ENCODE data around the gene ZNF552. TPM values are rescaled to one million over a fixed set of nuclear protein-coding genes. Genes with fewer than 3 reads are reported as not detected.

The ZNF552 gene
- total and polyA plus RNA-seq, 8 donors = 9.6 to 84.4 (median 30.6) TPM

- H3K27ac ChIP-seq = peak within 1 kb of the TSS; percentile 81 to 94 (median 90)
- WGBS, 5 donors = 3 to 5% (median 4%) methylated on average over 47 to 61 of the region's 61 CpGs
- H3K4me3 ChIP-seq = peak within 1 kb of the TSS; percentile 67 to 100 (median 90)
- intact Hi-C loops (cut with DNase I; ENCODE audit: low total_unique reads) = no loop called here
- peaks cover 0 to 81% (median 58%) of the 10 kb centered on the region in 4 donors for H3K9me3 ChIP-seq
- H3K4me1 ChIP-seq = peaks cover 14 to 35% (median 17%) of the 10 kb centered on the region in 4 donors
- TF ChIP-seq EP300 (IDR thresholded peaks at IDR 0.05) (no peak), CTCF (IDR thresholded peaks at IDR 0.05) (no peak), POLR2AphosphoS5 (IDR thresholded peaks at IDR 0.05) (peak; percentile 81 to 97 (median 88)), POLR2A (IDR thresholded peaks at IDR 0.05) (no peak)
- DNase-seq = peak; percentile 90 to 98
- no peaks in the 10 kb centered on the region for H3K27me3 ChIP-seq
- peaks cover 14 to 53% (median 41%) of the 10 kb centered on the region in 4 donors for H3K36me3 ChIP-seq
These were observed 45.2 kb downstream of the ZNF552 start, which contains the start of gene ZNF586 for GRCh38 chr19:57769345-57770131. TSS of gene ZNF586 (plus strand) at chr19:57769676. CDS start at chr19:57769843, 167 bp downstream.

- DNase-seq = no peak
- TF ChIP-seq POLR2AphosphoS5 (IDR thresholded peaks at IDR 0.05) (no peak), POLR2A (IDR thresholded peaks at IDR 0.05) (no peak), EP300 (IDR thresholded peaks at IDR 0.05) (no peak), CTCF (IDR thresholded peaks at IDR 0.05) (no peak)
- WGBS, 5 donors = 95 to 100% (median 100%) methylated on average over 1 to 2 of the region's 2 CpGs
- no peak overlapping the region for H3K27ac ChIP-seq
- H3K36me3 ChIP-seq = peaks cover 50 to 100% (median 98%) of the 10 kb centered on the region in 4 donors
- no peaks in the 10 kb centered on the region for H3K27me3 ChIP-seq
- peaks cover 18 to 97% (median 92%) of the 10 kb centered on the region in 4 donors for H3K9me3 ChIP-seq
- H3K4me1 ChIP-seq = no peaks in the 10 kb centered on the region
- intact Hi-C loops (cut with DNase I; ENCODE audit: low total_unique reads) = no loop called here
- H3K4me3 ChIP-seq = no peak overlapping the region
These were observed 55.6 kb downstream of the ZNF552 start for GRCh38 chr19:57759096-57759495.

- intact Hi-C loops (cut with DNase I; ENCODE audit: low total_unique reads) = no loop called here
- Histone ChIP-seq H3K9me3 (peaks cover 27 to 97% (median 94%) of the 10 kb centered on the region in 4 donors), H3K36me3 (peaks cover 57 to 100% (median 99%) of the 10 kb centered on the region in 4 donors), H3K4me3 (no peak overlapping the region), H3K4me1 (no peaks in the 10 kb centered on the region), H3K27me3 (no peaks in the 10 kb centered on the region), H3K27ac (no peak overlapping the region)
- no peak for TF ChIP-seq CTCF (IDR thresholded peaks at IDR 0.05)
- no peak for TF ChIP-seq POLR2A (IDR thresholded peaks at IDR 0.05)
- no peak for TF ChIP-seq POLR2AphosphoS5 (IDR thresholded peaks at IDR 0.05)
- TF ChIP-seq EP300 (IDR thresholded peaks at IDR 0.05) = no peak
- WGBS, 5 donors = 92 to 99% (median 98%) methylated on average over 2 of the region's 2 CpGs
- no peak for DNase-seq
These were observed 56.8 kb downstream of the ZNF552 start for GRCh38 chr19:57757941-57758340.

Other genes with a start within 250 kb of the ZNF552 start
- 10 to 100 TPM in 1 of 5 donors, 1 to 10 TPM in 2, under 1 TPM in 1, not detected in 1; 0.87 to 25.0 (median 3.8) TPM for gene ZNF416, start 236.0 kb downstream of the ZNF552 start, total RNA-seq
- 1 to 10 TPM in 2 of 3 donors, under 1 TPM in 1; 1.00 to 2.7 (median 2.3) TPM for gene ZNF416, start 236.0 kb downstream of the ZNF552 start, polyA plus RNA-seq
- 10 to 100 TPM in 1 of 5 donors, under 1 TPM in 2, not detected in 2; 0.29 to 14.7 (median 0.89) TPM for gene ZIK1, start 230.8 kb downstream of the ZNF552 start, total RNA-seq
- gene ZIK1, start 230.8 kb downstream of the ZNF552 start, polyA plus RNA-seq = 1 to 10 TPM in 1 of 3 donors, under 1 TPM in 2; 0.62 to 1.3 (median 0.92) TPM
- 1 to 10 TPM in 3 of 5 donors, not detected in 2; 1.0 to 6.4 (median 2.3) TPM for gene ZNF530, start 215.0 kb downstream of the ZNF552 start, total RNA-seq
- gene ZNF530, start 215.0 kb downstream of the ZNF552 start, polyA plus RNA-seq = 1 to 10 TPM in 2 of 3 donors, under 1 TPM in 1; 0.81 to 3.8 (median 2.2) TPM
- gene ZNF134, start 200.7 kb downstream of the ZNF552 start, total RNA-seq = 10 to 100 TPM in 4 of 5 donors, 1 to 10 TPM in 1; 6.2 to 21.7 (median 11.6) TPM
- 1 to 10 TPM; 3.8 to 5.0 (median 4.2) TPM for gene ZNF134, start 200.7 kb downstream of the ZNF552 start, polyA plus RNA-seq
- 10 to 100 TPM in 3 of 5 donors, 1 to 10 TPM in 2; 5.4 to 37.1 (median 14.6) TPM for gene ZNF211, start 181.7 kb downstream of the ZNF552 start, total RNA-seq
- gene ZNF211, start 181.7 kb downstream of the ZNF552 start, polyA plus RNA-seq = 1 to 10 TPM; 4.4 to 9.8 (median 5.7) TPM
- gene ZSCAN4, start 146.0 kb downstream of the ZNF552 start, total RNA-seq = 1 to 10 TPM in 1 of 5 donors, not detected in 4; 1.5 TPM
- gene ZSCAN4, start 146.0 kb downstream of the ZNF552 start, polyA plus RNA-seq = under 1 TPM in 2 of 3 donors, not detected in 1; 0.05 to 0.76 TPM
- 10 to 100 TPM in 2 of 5 donors, 1 to 10 TPM in 1, under 1 TPM in 1, not detected in 1; 0.87 to 18.7 (median 10.1) TPM for gene ZNF551, start 132.9 kb downstream of the ZNF552 start, total RNA-seq
- 1 to 10 TPM in 2 of 3 donors, under 1 TPM in 1; 1.00 to 1.8 (median 1.6) TPM for gene ZNF551, start 132.9 kb downstream of the ZNF552 start, polyA plus RNA-seq
- 10 to 100 TPM in 1 of 5 donors, under 1 TPM in 2, not detected in 2; 0.45 to 21.8 (median 0.58) TPM for gene ZNF154, start 105.7 kb downstream of the ZNF552 start, total RNA-seq
- 1 to 10 TPM in 1 of 3 donors, under 1 TPM in 2; 0.25 to 2.3 (median 0.61) TPM for gene ZNF154, start 105.7 kb downstream of the ZNF552 start, polyA plus RNA-seq
- gene ZNF671, start 87.3 kb downstream of the ZNF552 start, total RNA-seq = 10 to 100 TPM in 3 of 5 donors, 1 to 10 TPM in 1, under 1 TPM in 1; 0.58 to 33.3 (median 13.0) TPM
- gene ZNF671, start 87.3 kb downstream of the ZNF552 start, polyA plus RNA-seq = 1 to 10 TPM in 2 of 3 donors, under 1 TPM in 1; 0.75 to 3.4 (median 1.2) TPM
- gene ZNF776, start 68.1 kb downstream of the ZNF552 start, total RNA-seq = 10 to 100 TPM; 11.1 to 72.0 (median 27.7) TPM
- 1 to 10 TPM; 1.9 to 4.4 (median 2.9) TPM for gene ZNF776, start 68.1 kb downstream of the ZNF552 start, polyA plus RNA-seq
- 10 to 100 TPM in 2 of 5 donors, 1 to 10 TPM in 2, not detected in 1; 7.5 to 46.4 (median 13.0) TPM for gene ZNF586, start 45.2 kb downstream of the ZNF552 start, total RNA-seq
- 1 to 10 TPM; 5.5 to 7.2 (median 5.7) TPM for gene ZNF586, start 45.2 kb downstream of the ZNF552 start, polyA plus RNA-seq
- gene ZNF587B, start 15.4 kb upstream of the ZNF552 start, total RNA-seq = 10 to 100 TPM in 4 of 5 donors, not detected in 1; 10.4 to 60.6 (median 18.4) TPM
- gene ZNF587B, start 15.4 kb upstream of the ZNF552 start, polyA plus RNA-seq = 1 to 10 TPM; 3.0 to 5.2 (median 3.4) TPM
- gene ZNF587, start 34.9 kb upstream of the ZNF552 start, total RNA-seq = 10 to 100 TPM; 18.0 to 52.7 (median 26.4) TPM
- gene ZNF587, start 34.9 kb upstream of the ZNF552 start, polyA plus RNA-seq = 10 to 100 TPM in 1 of 3 donors, 1 to 10 TPM in 2; 2.7 to 14.5 (median 4.4) TPM
- gene ZNF814, start 74.1 kb upstream of the ZNF552 start, total RNA-seq = 10 to 100 TPM in 3 of 5 donors, 1 to 10 TPM in 1, under 1 TPM in 1; 0.45 to 31.0 (median 10.3) TPM
- 1 to 10 TPM; 1.5 to 6.2 (median 3.8) TPM for gene ZNF814, start 74.1 kb upstream of the ZNF552 start, polyA plus RNA-seq
- gene ZNF417, start 101.7 kb upstream of the ZNF552 start, total RNA-seq = 10 to 100 TPM; 18.3 to 38.8 (median 28.1) TPM
- 1 to 10 TPM; 1.2 to 3.4 (median 1.5) TPM for gene ZNF417, start 101.7 kb upstream of the ZNF552 start, polyA plus RNA-seq
- gene ZNF418, start 120.5 kb upstream of the ZNF552 start, total RNA-seq = 10 to 100 TPM in 4 of 5 donors, not detected in 1; 12.5 to 55.4 (median 32.7) TPM
- 1 to 10 TPM; 1.1 to 4.5 (median 3.2) TPM for gene ZNF418, start 120.5 kb upstream of the ZNF552 start, polyA plus RNA-seq
- gene ZNF256, start 132.8 kb upstream of the ZNF552 start, total RNA-seq = 10 to 100 TPM in 1 of 5 donors, 1 to 10 TPM in 1, under 1 TPM in 1, not detected in 2; 0.89 to 15.4 (median 2.5) TPM
- gene ZNF256, start 132.8 kb upstream of the ZNF552 start, polyA plus RNA-seq = 1 to 10 TPM; 1.4 to 3.5 (median 1.8) TPM
- gene C19orf18, start 159.6 kb upstream of the ZNF552 start, total RNA-seq = not detected
- gene C19orf18, start 159.6 kb upstream of the ZNF552 start, polyA plus RNA-seq = 1 to 10 TPM; 2.1 to 4.0 (median 3.2) TPM
- 10 to 100 TPM in 3 of 5 donors, 1 to 10 TPM in 2; 5.8 to 35.2 (median 18.0) TPM for gene ZNF606, start 187.9 kb upstream of the ZNF552 start, total RNA-seq
- gene ZNF606, start 187.9 kb upstream of the ZNF552 start, polyA plus RNA-seq = 1 to 10 TPM; 1.2 to 6.3 (median 5.2) TPM
- gene ZSCAN1, start 219.1 kb upstream of the ZNF552 start, total RNA-seq = under 1 TPM in 1 of 5 donors, not detected in 4; 0.92 TPM
- under 1 TPM in 2 of 3 donors, not detected in 1; 0.20 to 0.44 TPM for gene ZSCAN1, start 219.1 kb upstream of the ZNF552 start, polyA plus RNA-seq
- gene ZNF135, start 244.4 kb upstream of the ZNF552 start, total RNA-seq = 10 to 100 TPM in 1 of 5 donors, 1 to 10 TPM in 3, not detected in 1; 3.5 to 16.3 (median 7.6) TPM
- 1 to 10 TPM; 1.6 to 4.9 (median 2.7) TPM for gene ZNF135, start 244.4 kb upstream of the ZNF552 start, polyA plus RNA-seq

Data from stomach (tissue), 9 donors.